Suppressor macrophage treated with lipopolysaccharide for 4 hours (primary cell): ENCODE results near the gene CACNA1B.
"Not testable (repeated sequence)": the region's sequence is repeated elsewhere in the genome, so short reads cannot be mapped to it uniquely, and the experiment has no call there.

Experiments used
- DNase-seq: peaks from one replicate; pipeline ENCODE4 v3.0.0-alpha.2; 2020

CACNA1B gene

DNA sequence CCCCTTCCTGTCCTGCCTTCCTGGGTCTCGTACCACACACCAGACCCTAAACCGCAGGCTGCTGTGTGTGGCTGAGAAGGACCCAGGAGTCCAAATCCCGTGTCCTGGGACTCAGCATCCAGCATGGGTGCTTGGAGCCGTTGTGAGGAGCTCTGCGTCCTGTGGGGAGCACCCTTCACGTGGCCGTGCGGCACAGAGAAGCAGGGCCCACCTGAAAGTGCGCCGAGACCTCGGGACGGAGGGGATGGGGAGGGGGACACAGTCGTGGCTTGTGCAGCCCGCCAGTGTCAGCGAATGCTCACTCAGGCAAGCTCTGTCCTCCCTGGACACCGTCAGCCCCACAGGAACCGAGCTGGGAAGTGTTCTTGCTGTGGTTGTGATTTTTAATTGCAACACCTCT lies 244.6 kb downstream of the CACNA1B start:
- no peak for DNase-seq

DNA sequence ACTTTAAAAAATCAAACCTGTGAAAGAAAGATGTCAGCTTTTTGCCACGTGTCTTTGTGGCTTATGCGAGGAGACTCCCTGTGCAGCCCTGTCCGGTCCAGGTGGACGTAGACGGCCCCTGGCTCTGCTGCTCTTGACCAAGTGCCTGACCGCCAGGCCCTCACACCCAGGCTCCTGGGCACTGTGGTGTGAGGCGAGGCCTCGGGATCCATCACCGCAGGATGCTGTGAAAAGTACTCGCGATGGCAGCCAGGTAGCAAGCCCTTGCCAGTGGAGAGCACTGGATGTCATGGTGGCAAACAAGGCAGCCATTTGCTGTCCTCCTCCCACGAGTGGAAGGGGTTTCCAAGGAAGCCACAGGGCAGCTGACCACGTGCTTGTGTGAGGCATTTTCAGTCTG lies 245.1 kb downstream of the CACNA1B start:
- no peak for DNase-seq

DNA sequence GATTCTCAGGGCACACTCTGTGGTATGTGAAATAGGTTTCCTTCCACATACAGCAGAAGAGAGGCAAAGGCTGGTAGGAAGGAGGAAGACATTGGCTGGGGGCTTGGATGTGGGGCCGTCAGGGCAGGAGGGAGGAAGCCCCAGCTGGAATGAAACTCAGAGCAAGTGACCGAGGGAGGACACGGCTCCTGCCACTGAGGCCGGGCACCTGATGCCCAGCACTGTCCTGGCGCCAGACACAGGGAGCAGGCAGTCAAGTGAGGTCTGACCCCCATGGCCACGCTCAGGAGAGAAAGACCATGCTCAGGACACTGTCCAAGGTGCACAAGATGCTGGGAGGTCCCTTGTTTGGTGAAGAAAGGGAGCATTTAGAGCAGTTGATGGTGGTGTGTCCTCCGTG lies 245.5 kb downstream of the CACNA1B start:
- no peak for DNase-seq

DNA sequence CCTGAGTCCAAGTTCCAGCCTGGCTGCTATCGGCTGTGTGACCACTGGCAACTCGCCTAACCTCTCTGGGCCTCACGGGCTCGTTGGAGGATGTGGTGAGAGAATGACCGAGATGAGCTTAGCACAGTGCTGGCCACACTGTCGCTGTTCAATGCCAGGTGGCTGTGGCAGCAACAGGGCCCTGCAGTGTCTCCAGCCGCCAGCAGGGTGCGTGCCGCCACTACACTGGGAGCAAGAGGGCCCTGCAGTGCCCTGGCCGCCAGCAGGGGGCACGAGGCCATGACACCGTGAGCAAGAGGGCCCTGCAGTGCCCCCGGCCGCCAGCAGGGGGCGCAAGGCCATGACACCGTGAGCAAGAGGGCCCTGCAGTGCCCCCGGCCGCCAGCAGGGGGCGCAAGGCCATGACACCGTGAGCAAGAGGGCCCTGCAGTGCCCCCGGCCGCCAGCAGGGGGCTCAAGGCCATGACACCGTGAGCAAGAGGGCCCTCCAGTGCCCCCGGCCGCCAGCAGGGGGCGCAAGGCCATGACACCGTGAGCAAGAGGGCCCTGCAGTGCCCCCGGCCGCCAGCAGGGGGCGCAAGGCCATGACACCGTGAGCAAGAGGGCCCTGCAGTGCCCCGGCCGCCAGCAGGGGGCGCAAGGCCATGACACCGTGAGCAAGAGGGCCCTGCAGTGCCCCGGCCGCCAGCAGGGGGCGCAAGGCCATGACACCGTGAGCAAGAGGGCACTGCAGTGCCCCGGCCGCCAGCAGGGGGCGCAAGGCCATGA lies 248.7 kb downstream of the CACNA1B start:
- not testable (repeated sequence) for DNase-seq

- not testable (repeated sequence) for DNase-seq
Observed at GRCh38 chr9:138126858-138127584, 249.4 kb downstream of the CACNA1B start.

DNA sequence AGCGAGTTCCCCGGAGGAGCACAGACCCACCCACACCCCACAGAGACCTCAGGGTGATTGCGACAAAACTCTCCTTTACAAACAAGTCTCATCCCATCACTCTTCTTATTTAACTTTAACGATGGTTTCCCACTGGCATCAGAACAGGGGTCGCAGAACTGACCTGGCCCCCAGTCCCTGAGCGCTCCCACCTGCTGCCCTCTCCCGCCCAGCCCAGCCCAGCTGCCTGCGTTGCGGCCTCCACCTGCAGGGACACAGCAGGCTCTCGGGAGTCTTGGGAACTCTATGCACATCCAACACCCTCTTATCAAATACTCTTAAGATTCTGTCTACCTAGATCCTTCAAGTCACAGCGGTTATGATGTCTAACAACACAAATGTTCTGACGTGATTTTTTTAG lies 250.4 kb downstream of the CACNA1B start:
- not testable (repeated sequence) for DNase-seq

GRCh38 chr9:138129318-138129717 lies 251.7 kb downstream of the CACNA1B start:
- DNase-seq = not testable (repeated sequence)

GRCh38 chr9:138132946-138133705 lies 255.5 kb downstream of the CACNA1B start:
- DNase-seq = not testable (repeated sequence)

- DNase-seq = not testable (repeated sequence)
Observed at GRCh38 chr9:138134581-138134980, 257.0 kb downstream of the CACNA1B start.

DNA sequence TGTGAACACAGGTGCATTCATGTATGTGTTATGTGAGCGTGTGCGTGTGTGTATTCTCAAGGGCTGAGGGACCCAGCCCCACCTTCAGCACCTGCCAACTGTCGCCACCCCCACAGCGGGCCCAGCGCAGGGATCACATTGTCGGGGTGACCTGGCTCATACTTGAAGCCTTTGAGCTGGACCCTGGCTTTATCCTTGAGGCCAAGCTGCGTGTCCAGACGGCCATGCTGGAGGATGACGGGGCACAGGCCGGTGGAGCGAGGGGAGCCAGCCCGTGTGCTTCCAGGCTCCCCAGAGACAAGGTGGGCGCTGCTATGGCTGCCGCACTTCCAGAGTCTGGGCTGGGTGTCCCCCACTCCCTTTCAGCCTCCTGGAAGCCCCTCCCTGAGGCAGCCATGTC lies 261.5 kb downstream of the CACNA1B start:
- not testable (repeated sequence) for DNase-seq

- not testable (repeated sequence) for DNase-seq
Observed at GRCh38 chr9:138140980-138141379, 263.4 kb downstream of the CACNA1B start.

- not testable (repeated sequence) for DNase-seq
Observed at GRCh38 chr9:138142528-138143244, 265.1 kb downstream of the CACNA1B start.

- DNase-seq = not testable (repeated sequence)
Observed at GRCh38 chr9:138143491-138143890, 265.9 kb downstream of the CACNA1B start.

DNA sequence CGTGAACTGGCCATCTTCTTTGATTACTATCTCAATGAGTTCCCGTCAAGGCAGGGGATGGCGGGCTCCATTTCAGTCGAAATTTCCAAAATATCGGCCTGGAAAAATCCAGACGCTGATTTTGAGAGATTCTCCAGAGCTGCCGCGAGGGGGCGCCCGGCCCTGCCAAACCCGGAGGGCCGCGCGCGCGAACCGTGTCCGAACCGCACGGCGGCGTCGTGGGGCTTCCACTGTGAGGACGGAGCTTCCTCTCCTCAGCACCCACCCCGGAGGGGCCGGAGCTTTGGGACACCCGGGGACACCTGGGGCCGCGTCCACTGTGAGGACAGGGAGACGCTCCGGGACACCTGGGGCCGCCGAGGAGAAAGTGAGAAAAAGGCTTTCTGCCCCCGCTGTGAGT lies 270.0 kb downstream of the CACNA1B start:
- peak; percentile 21 for DNase-seq

DNA sequence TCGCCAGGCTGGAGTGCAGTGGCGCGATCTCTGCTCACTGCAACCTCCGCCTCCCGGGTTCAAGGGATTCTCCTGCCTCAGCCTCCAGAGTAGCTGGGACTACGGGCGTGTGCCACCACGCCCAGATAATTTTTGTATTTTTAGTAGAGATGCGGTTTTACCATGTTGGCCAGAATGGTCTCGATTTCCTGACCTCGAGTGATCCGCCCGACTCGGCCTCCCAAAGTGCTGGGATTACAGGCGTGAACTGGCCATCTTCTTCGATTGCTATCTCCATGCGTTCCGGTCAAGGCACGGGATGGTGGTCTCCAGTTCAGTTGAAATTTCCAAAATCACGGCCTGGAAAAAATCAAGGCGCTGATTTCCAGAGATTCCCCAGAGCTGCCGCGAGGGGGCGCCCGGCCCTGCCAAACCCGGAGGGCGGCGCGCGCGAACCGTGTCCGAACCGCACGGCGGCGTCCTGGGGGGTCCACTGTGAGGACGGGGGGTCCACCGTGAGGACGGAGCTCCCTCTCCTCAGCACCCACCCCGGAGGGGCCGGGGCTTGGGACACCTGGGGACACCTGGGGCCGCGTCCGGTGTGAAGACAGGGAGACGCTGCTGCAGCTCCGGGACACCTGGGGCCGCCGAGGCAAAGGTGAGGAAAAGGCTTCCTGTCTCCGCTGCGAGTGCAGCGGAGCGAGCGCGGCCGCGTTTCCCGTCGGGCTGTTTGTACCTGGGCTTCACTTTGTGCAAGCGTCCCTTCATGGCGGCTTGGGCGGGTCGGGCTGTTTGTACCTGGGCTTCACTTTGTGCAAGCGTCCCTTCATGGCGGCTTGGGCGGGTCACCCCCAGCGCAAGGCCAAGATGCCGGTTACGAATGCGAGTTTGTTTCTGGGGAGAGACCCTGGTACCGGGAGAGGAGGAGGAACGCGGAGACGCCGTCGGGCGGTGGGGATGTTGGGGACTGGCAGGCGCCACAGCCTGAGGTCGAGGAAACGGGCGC lies 272.4 kb downstream of the CACNA1B start:
- not testable (repeated sequence) for DNase-seq

- not testable (repeated sequence) for DNase-seq
Observed at GRCh38 chr9:138155788-138156187, 278.2 kb downstream of the CACNA1B start.

DNA sequence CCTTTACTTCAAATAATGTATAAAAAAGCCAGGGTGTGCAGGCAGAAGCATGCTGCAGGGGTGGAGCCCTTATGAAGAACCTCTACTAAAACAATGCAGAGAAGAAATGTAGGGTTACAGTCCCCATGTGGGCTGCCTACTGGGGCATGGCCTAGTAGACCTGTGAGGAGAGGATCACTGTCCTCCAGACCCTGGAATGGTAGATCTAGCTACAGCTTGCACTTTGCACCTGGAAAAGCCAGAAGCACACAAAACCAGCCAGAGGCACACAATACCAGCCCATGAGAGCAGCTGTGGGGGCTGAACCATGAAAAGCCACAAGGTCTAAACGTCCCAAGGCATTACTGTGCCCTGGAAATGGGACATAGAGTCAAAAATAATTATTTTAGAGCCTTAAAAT lies 289.2 kb downstream of the CACNA1B start:
- DNase-seq = not testable (repeated sequence)
